ENCODE data around the gene SRGN. TPM values are rescaled to one million over a fixed set of nuclear protein-coding genes. Genes with fewer than 3 reads are reported as not detected.
A peak's percentile ranks its signal among the peaks of the same experiment; 100 is the strongest.

The SRGN gene
- total RNA-seq, 1 donor from 2014 or later: 117 TPM

DNA sequence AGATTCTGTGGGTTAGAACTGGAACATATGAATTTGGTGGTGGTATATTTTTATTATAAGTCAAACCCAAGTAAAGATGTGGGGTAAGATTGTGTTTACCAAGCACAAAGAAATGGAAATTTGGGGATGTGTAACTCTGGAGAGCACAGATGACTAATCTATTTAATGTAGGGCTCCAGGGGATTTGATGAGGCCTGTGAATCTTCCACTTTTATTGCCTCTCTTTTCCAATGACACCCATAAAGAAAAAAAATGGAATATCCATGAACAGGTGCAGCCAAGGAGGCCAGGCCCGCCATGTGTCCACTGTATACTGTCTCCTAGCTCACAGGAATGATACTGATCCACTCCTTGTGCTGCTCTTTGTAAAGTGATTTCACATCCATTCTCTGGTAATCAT lies 2.8 kb downstream of the SRGN start:
- intact Hi-C loops (cut with DNase I): no loop called here
- no peak for TF ChIP-seq POLR2AphosphoS5 (IDR thresholded peaks at IDR 0.05; ENCODE audit: insufficient read depth in 1 of 2, low read depth in 1 of 2)
- TF ChIP-seq POLR2A (IDR thresholded peaks at IDR 0.05): no peak
- TF ChIP-seq, protein P1, sequence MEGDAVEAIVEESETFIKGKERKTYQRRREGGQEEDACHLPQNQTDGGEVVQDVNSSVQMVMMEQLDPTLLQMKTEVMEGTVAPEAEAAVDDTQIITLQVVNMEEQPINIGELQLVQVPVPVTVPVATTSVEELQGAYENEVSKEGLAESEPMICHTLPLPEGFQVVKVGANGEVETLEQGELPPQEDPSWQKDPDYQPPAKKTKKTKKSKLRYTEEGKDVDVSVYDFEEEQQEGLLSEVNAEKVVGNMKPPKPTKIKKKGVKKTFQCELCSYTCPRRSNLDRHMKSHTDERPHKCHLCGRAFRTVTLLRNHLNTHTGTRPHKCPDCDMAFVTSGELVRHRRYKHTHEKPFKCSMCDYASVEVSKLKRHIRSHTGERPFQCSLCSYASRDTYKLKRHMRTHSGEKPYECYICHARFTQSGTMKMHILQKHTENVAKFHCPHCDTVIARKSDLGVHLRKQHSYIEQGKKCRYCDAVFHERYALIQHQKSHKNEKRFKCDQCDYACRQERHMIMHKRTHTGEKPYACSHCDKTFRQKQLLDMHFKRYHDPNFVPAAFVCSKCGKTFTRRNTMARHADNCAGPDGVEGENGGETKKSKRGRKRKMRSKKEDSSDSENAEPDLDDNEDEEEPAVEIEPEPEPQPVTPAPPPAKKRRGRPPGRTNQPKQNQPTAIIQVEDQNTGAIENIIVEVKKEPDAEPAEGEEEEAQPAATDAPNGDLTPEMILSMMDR (IDR thresholded peaks at IDR 0.05): no peak
- H3K9me3 ChIP-seq: no peaks in the 10 kb centered on the region
- H3K36me3 ChIP-seq: no peaks in the 10 kb centered on the region
- peak overlapping the region; percentile 11 to 42 for H3K4me3 ChIP-seq
- DNase-seq (ENCODE audit: extremely low spot score in 2 of 2): no peak
- peaks cover 10% of the 10 kb centered on the region for H3K4me1 ChIP-seq
- peak overlapping the region; percentile 81 for H3K27ac ChIP-seq
- no peaks in the 10 kb centered on the region for H3K27me3 ChIP-seq

DNA sequence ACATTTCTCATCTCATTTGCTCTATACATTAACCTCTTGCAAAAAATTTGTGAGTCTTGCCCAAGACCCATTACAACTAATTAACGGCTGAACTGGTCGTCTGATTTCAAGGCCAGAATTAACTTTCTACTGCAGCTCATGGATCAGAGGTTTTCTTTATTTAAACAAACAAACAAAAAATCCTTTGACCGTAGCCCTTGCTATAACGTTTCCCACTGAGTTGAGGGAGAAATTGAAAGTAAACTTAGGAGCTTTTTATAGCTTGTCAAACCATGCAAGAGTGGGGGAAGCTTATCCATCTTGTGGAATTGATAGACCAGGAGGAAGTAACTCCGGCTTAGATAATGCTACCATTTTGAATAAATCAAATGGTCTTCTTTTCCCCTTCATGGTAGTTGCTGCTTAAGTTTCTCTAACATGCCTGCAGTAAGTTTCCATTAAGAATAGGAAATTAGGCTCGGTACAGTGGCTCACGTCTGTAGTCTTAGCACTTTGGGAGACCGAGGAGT lies 3.3 kb downstream of the SRGN start:
- no peak for DNase-seq (ENCODE audit: extremely low spot score in 2 of 2)
- no peaks in the 10 kb centered on the region for H3K27me3 ChIP-seq
- peaks cover 10% of the 10 kb centered on the region for H3K4me1 ChIP-seq
- no peak for TF ChIP-seq POLR2AphosphoS5 (IDR thresholded peaks at IDR 0.05; ENCODE audit: insufficient read depth in 1 of 2, low read depth in 1 of 2)
- no peak for TF ChIP-seq POLR2A (IDR thresholded peaks at IDR 0.05)
- TF ChIP-seq, protein P1 (IDR thresholded peaks at IDR 0.05): no peak
- peak overlapping the region in 1 of 2 donors; percentile 42 for H3K4me3 ChIP-seq
- intact Hi-C loops (cut with DNase I): no loop called here
- no peaks in the 10 kb centered on the region for H3K36me3 ChIP-seq
- no peaks in the 10 kb centered on the region for H3K9me3 ChIP-seq
- H3K27ac ChIP-seq: peak overlapping the region; percentile 81

DNA sequence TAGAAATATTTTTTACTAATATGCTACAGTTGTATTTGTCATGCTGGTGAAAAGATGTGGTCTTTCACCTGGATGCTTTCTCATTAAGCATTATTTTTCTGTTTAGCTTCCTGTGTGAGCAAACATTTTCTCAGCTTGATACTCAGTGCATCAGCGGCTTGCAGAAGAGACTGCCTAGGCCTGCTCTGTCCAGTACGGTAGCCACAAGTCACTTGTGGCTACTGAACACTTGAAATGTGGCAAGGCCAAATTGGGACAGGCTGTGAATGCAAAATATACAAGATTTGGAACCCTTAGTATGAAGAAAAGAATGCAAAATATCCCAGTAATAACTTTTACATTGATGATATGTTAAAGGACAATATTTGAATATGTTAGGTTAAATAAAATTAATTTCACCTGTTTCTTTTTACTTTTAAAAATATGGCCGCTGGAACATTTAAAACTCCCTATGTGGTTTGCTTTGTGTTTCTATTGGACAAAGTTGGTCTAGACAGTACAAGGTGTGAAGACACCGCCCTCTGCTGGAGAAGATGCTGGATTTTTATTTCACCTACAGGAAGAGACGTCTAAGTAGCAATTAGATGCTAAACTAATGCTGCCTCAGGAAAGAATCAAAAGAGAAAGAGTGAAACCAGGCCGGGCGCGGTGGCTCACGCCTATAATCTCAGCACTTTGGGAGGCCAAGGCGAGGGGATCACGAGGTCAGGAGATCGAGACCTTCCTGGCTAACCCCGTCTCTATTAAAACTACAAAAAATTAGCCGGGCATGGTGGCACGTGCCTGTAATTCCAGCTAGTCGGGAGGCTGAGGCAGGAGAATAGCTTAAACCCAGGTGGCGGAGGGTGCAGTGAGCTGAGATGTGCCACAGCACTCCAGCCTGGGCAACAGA lies 5.3 kb downstream of the SRGN start:
- H3K9me3 ChIP-seq: no peaks in the 10 kb centered on the region
- intact Hi-C loops (cut with DNase I): no loop called here
- peak in 1 of 2 donors; percentile 73 for TF ChIP-seq POLR2AphosphoS5 (IDR thresholded peaks at IDR 0.05; ENCODE audit: insufficient read depth in 1 of 2, low read depth in 1 of 2)
- TF ChIP-seq POLR2A (IDR thresholded peaks at IDR 0.05): no peak
- TF ChIP-seq, protein P1 (IDR thresholded peaks at IDR 0.05): peak; percentile 40 to 77 (median 61)
- H3K36me3 ChIP-seq: no peaks in the 10 kb centered on the region
- no peak for DNase-seq (ENCODE audit: extremely low spot score in 2 of 2)
- H3K4me1 ChIP-seq: peaks cover 10% of the 10 kb centered on the region
- no peaks in the 10 kb centered on the region for H3K27me3 ChIP-seq
- H3K4me3 ChIP-seq: no peak overlapping the region
- H3K27ac ChIP-seq: peak overlapping the region; percentile 13

DNA sequence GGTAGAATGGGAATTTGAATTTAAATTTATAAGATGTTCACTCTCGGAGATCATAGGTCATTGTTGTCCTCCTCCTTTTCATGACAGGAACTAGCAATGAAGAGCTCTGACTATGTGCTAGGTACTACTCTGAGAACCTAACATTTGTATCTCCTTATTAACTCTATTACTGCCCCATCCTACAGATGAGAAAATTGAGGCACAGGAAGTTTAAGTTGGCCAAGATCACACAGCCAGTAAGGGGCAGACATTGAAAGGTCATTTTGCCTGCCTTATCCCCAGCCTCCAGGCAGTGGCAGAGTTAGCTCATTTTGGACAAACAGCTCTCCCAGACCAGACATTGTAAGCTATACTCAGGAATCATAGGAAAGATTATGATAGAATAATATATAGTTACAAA lies 6.0 kb downstream of the SRGN start:
- H3K4me1 ChIP-seq: peaks cover 10% of the 10 kb centered on the region
- H3K36me3 ChIP-seq: no peaks in the 10 kb centered on the region
- DNase-seq (ENCODE audit: extremely low spot score in 2 of 2): no peak
- TF ChIP-seq, protein P1 (IDR thresholded peaks at IDR 0.05): no peak
- no peak for TF ChIP-seq POLR2A (IDR thresholded peaks at IDR 0.05)
- TF ChIP-seq POLR2AphosphoS5 (IDR thresholded peaks at IDR 0.05; ENCODE audit: insufficient read depth in 1 of 2, low read depth in 1 of 2): no peak
- no peaks in the 10 kb centered on the region for H3K9me3 ChIP-seq
- intact Hi-C loops (cut with DNase I): no loop called here
- H3K4me3 ChIP-seq: no peak overlapping the region
- H3K27ac ChIP-seq: no peak overlapping the region
- H3K27me3 ChIP-seq: no peaks in the 10 kb centered on the region

DNA sequence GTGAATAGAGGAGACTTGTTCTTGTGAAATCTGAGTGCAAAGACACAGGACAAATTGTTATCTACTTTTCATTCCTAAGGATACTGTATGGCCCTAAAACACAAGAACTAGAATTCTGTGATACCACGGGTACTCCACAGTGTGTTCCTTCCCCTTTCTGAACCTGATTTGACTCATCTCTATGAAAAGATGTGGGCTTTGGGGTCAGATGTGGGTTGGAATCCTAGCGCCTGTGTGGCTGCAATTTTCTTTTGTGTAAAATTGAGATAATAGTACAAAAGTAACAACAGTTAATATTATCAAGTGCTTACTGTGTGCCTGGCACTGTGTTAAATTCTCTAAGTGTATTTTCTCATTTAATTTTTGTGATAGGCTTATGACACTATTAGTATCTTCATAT lies 8.1 kb downstream of the SRGN start:
- intact Hi-C loops (cut with DNase I): no loop called here
- Histone ChIP-seq H3K36me3 (no peaks in the 10 kb centered on the region), H3K27me3 (no peaks in the 10 kb centered on the region), H3K27ac (no peak overlapping the region), H3K9me3 (no peaks in the 10 kb centered on the region), H3K4me1 (peaks cover 10% of the 10 kb centered on the region), H3K4me3 (no peak overlapping the region)
- TF ChIP-seq POLR2AphosphoS5 (IDR thresholded peaks at IDR 0.05; ENCODE audit: insufficient read depth in 1 of 2, low read depth in 1 of 2) (no peak), POLR2A (IDR thresholded peaks at IDR 0.05) (no peak)
- TF ChIP-seq, protein P1 (IDR thresholded peaks at IDR 0.05): no peak
- DNase-seq (ENCODE audit: extremely low spot score in 2 of 2): no peak
